GM12873 (cell line): Measurements from ENCODE around the gene ARMS2.

Source experiments
- CTCF ChIP-seq: IDR thresholded peaks from 2 replicates; pipeline ENCODE4 v1.5.1; 2012; ENCODE audit warnings: low read depth, mild to moderate bottlenecking, moderate library complexity, low read length, control low read depth; ENCODE audit not compliant: insufficient read depth; ENCODE audit errors: missing control alignments

The ARMS2 gene

GRCh38 chr10:122441961-122442360 is 12.5 kb upstream of the ARMS2 start:
- TF ChIP-seq CTCF, result no peak

- no peak for TF ChIP-seq CTCF
Measured at GRCh38 chr10:122445469-122445868, 9.0 kb upstream of the ARMS2 start.

GRCh38 chr10:122445904-122446303 is 8.5 kb upstream of the ARMS2 start:
- TF ChIP-seq CTCF, result no peak

- no peak for TF ChIP-seq CTCF
Measured at GRCh38 chr10:122446668-122447423, 7.6 kb upstream of the ARMS2 start.

- TF ChIP-seq CTCF, result no peak
Measured at GRCh38 chr10:122448600-122448999, 5.9 kb upstream of the ARMS2 start.

- TF ChIP-seq CTCF, result no peak
Measured at GRCh38 chr10:122449153-122449552, 5.3 kb upstream of the ARMS2 start.

GRCh38 chr10:122450353-122450990 is 4.0 kb upstream of the ARMS2 start:
- no peak for TF ChIP-seq CTCF
